GM10266 (cell line): ENCODE results near the gene IGFLR1.

ENCODE experiments used
- DNase-seq: peaks from one replicate; pipeline ENCODE4 v3.0.0; 2012; ENCODE audit errors: extremely low spot score
- CTCF ChIP-seq: IDR thresholded peaks from 2 replicates; pipeline ENCODE4 v1.5.1; 2012; ENCODE audit warnings: mild to moderate bottlenecking, low read depth; ENCODE audit not compliant: control insufficient read depth, insufficient read depth; ENCODE audit errors: missing control alignments

The IGFLR1 gene

DNA sequence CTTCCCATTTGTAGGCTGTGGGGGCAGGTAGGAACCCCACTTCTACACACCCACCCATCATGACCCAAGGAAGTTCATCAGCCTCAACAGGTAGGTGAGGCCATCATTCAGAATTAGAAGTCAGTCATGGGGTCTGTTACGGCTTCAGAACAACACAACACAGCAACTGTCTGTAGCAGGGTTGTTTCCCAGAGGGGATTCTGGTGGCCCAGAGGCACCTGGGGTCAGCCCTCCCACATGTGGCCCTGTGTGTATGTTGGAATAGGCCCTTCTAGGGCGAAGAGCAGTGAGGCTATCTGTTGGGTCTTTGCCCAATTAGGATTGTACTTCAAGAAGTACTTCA, 3.4 kb downstream of the IGFLR1 start:
- TF ChIP-seq CTCF, result no peak
- DNase-seq, result no peak

- TF ChIP-seq CTCF, result no peak
These were observed 4.0 kb downstream of the IGFLR1 start for GRCh38 chr19:35738021-35738886.

DNA sequence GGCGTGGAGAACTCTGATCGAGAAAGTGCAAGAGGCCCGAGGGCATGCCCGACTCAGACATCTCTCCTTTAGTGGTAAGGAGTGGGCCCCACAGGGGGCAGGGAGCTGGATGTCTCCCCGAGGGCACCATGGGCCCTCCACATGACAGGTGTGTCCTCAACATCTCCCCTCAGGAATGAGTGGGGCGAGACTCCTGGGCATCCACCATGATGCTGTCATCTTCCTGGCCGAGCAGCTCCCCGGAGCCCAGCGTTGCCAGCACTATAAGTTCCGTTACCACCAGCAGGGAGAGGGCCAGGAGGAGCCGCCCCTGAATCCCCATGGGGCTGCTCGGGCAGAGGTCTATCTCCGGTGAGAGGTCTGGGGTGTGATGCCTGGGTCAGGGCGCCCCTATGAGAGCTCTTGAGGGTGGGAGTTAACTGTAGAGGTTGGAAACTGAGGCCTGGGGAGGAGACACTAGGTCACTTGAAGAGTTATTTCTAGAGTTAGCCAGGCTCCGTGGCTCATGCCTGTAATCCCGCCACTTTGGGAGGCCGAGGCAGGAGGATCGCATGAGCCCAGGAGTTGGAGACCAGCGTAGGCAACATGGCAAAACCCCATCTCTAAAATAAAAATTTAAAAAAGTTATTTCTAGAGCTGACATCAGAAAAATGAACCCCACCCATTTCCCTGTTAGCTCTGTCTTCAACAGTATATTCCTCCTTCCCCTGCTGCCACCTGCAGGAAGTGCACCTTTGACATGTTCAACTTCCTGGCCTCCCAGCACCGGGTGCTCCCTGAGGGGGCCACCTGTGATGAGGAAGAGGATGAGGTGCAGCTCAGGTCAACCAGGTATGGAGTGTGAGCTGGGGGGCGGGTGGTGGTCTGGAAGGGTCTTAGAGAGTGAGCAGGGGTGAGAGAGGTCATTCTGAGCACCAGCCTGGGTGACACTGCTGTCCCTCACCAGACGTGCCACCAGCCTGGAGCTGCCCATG, 5.1 kb downstream of the IGFLR1 start:
- no peak for DNase-seq
- TF ChIP-seq CTCF, result peak; percentile 29

More at GRCh38 chr19:35738021-35738886, 4.0 kb downstream of the IGFLR1 start:
- no peak for DNase-seq

DNA sequence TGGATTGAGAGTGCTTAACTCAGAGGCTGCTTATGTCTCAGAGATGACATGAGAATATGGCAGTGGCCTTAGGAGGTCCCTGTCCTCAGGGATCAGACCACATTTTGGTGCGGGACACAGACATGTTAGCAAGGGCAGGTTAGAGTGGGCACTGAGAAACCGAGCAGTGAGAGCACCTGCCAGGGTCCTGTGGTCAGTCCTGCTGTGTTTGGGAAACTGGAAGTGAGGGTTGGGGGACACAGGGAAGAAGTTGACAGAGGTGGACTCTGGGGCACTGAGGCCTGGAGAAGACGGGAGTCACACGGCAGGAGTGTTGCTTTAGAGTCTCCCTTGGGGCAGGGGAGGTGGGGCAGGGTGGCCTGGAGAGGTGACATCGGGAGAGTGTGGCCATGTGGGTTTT, 7.4 kb downstream of the IGFLR1 start:
- DNase-seq, result no peak
- TF ChIP-seq CTCF, result no peak

DNA sequence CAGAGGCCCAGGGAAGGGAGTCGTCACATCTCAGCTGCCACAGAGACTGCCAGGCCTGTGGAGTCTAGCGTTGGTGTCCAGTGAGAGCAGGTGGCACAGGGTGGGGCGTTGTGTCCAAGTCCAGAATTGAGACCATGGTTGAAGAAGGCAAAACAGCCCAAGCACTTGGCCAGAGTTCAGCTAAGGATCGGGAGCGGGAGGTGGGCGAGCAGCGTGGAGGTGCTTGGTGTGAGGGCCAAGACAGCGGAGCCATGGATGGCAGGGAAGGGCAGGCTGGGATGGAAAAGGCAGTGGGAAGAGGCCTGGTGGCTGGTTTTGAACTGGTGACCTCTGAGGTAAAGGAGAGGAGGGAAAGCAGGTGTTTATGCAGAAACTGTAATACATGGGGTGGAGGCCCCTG, 8.0 kb downstream of the IGFLR1 start:
- DNase-seq, result no peak
- TF ChIP-seq CTCF, result no peak

DNA sequence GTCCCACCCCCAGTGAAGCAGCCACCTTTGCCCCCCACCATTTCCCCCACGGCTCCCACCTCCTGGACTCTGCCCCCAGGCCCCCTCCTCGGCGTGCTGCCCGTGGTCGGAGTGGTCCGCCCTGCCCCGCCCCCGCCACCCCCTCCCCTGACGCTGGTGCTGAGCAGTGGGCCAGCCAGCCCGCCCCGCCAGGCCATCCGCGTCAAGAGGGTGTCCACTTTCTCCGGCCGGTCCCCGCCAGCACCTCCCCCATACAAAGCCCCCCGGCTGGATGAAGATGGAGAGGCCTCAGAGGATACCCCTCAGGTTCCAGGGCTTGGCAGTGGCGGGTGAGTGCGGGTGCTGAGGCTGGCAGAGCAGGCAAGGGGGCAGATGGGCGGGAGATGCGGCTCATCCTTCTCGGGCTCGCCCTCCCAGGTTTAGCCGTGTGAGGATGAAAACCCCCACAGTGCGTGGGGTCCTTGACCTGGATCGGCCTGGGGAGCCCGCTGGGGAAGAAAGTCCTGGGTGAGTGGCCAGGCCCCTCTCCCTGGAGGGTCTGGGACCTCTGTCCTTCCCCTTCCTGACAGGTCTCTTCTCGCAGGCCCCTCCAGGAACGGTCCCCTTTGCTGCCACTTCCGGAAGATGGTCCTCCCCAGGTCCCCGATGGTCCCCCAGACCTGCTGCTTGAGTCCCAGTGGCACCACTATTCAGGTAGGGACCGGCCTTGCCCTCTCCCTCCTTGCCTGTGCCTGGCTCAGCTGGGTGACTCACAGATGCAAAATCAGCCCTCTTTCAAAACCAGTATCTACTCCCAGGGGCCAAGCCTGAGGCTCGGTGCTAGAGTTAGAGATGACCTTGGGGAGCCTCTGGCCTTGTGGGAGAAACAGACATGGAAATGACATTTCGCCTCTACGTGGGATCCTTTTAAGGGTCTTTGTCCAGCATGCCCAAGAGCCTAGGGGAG, 8.8 kb downstream of the IGFLR1 start:
- TF ChIP-seq CTCF, result no peak
- DNase-seq, result no peak
